ENCODE results near the gene PTPRN2. TPM values are rescaled to one million over a fixed set of nuclear protein-coding genes. Genes with fewer than 3 reads are reported as not detected.

PTPRN2 gene
- total and polyA plus RNA-seq, 9 of the 15 experiments (the other 6 are each of a cell fraction or from before 2014, with no cell fraction given) = not detected

GRCh38 chr7:158358926-158359645, 228.5 kb downstream of the PTPRN2 start:
- Histone ChIP-seq H3K36me3 (ENCODE audit: control insufficient read depth, insufficient read depth, low read length) (no peaks in the 10 kb centered on the region), H3K4me2 (ENCODE audit: insufficient read depth, low read length) (no peak overlapping the region), H4K20me1 (replicated peaks; ENCODE audit: control insufficient read depth, insufficient read depth, low read length) (no peaks in the 10 kb centered on the region), H3K9ac (ENCODE audit: insufficient read depth in 1 of 2, low read depth in 2 of 2, low read length in 2 of 2) (no peak overlapping the region), H3K27me3 (ENCODE audit: control insufficient read depth in 2 of 2, insufficient read depth in 2 of 2, low read length in 2 of 2) (peaks cover 2 to 32% of the 10 kb centered on the region in 2 experiments; a peak in 3 of 5 replicates), H3K79me2 (ENCODE audit: control insufficient read depth, insufficient read depth, low read length) (no peaks in the 10 kb centered on the region), H2AFZ (ENCODE audit: low read depth, low read length) (no peak overlapping the region), H3K9me3 (replicated peaks; ENCODE audit: control insufficient read depth, insufficient read depth, low read depth, low read length) (no peaks in the 10 kb centered on the region), H3K4me3 (no peak overlapping the region), H3K4me1 (replicated peaks in 1 of 2; ENCODE audit: control insufficient read depth in 2 of 2, insufficient read depth in 2 of 2, low read length in 2 of 2) (no peaks in the 10 kb centered on the region), H3K9me1 (ENCODE audit: control insufficient read depth, insufficient read depth, low read length) (no peaks in the 10 kb centered on the region), H3K27ac (ENCODE audit: extremely low read depth, low read depth, low read length) (no peak overlapping the region)
- ChIA-PET CTCF (ENCODE audit: low intra/inter-chr PET ratio) (no interaction called here), POLR2A (no interaction called here)
- no peak for FAIRE-seq
- WGBS (ENCODE audit: insufficient coverage, low coverage, missing lambda C conversion rate) = 2% methylated on average over 16 of the region's 16 CpGs
- no peak for DNase-seq (ENCODE audit: extremely low read depth in 1 of 4, low spot score in 3 of 4)
- ATAC-seq = no peak
- in situ Hi-C loops (cut with MboI) (no loop called here), intact Hi-C loops (cut with micrococcal nuclease) (loop anchor here (10.0 kb wide), 1 partner anchor 924 kb away; no protein-coding TSS in a partner anchor)
- BruUV-seq (replicated peaks) = no TSS peak
- no peak for TF ChIP-seq RB1 (IDR thresholded peaks at IDR 0.05; ENCODE audit: low read depth)
- no peak for TF ChIP-seq STAT5A (IDR thresholded peaks at IDR 0.05; ENCODE audit: borderline replicate concordance, low read length)
- no peak for TF ChIP-seq GTF3C2 (IDR thresholded peaks at IDR 0.05; ENCODE audit: borderline replicate concordance, extremely low read depth, insufficient read length)
- no peak for TF ChIP-seq TOE1 (IDR thresholded peaks at IDR 0.05; ENCODE audit: borderline replicate concordance)
- TF ChIP-seq TOE1 (CRISPR knock-in tag; IDR thresholded peaks at IDR 0.05; ENCODE audit: borderline replicate concordance, low read depth) = no peak
- TF ChIP-seq ZNF561 (CRISPR knock-in tag; conservative IDR thresholded peaks at IDR 0.05) = no peak
- TF ChIP-seq AFF1 (IDR thresholded peaks at IDR 0.05; ENCODE audit: low read depth in 1 of 2, partially characterized antibody in 2 of 2) = no peak
- no peak for TF ChIP-seq HOXB6 (CRISPR knock-in tag; IDR thresholded peaks at IDR 0.05; ENCODE audit: borderline replicate concordance)
- TF ChIP-seq CBX8 (IDR thresholded peaks at IDR 0.05; ENCODE audit: borderline replicate concordance, extremely low read depth, low read depth, low read length, poor library complexity, severe bottlenecking) = no peak
- no peak for TF ChIP-seq SRSF9 (IDR thresholded peaks at IDR 0.05; ENCODE audit: borderline replicate concordance, low read depth, low read length)
- TF ChIP-seq ZFP30 (CRISPR knock-in tag; IDR thresholded peaks at IDR 0.05; ENCODE audit: borderline replicate concordance) = no peak
- TF ChIP-seq E2F3 (CRISPR knock-in tag; IDR thresholded peaks at IDR 0.05) = no peak
- TF ChIP-seq USF1 (CRISPR knock-in tag; IDR thresholded peaks at IDR 0.05) = no peak
